Astrocyte of the cerebellum (primary cell): ENCODE data around the gene SAMD1.
A peak's percentile ranks its signal among the peaks of the same experiment; 100 is the strongest.
"Not testable (repeated sequence)": the region's sequence is repeated elsewhere in the genome, so short reads cannot be mapped to it uniquely, and the experiment has no call there.

Source experiments
- DNase-seq: peaks from one replicate; pipeline ENCODE4 v3.0.0-alpha.2; 2011; ENCODE audit warnings: low read depth
- H3K4me3 ChIP-seq: 2 replicates; pipeline ENCODE4 v1.5.1; 2011; ENCODE audit warnings: mild to moderate bottlenecking, low read depth, low read length, moderate library complexity
- in situ Hi-C: cut with HindIII; loops from 2 replicates; pipeline ENCODE4 v1.10.0; 2017; ENCODE audit warnings: low sequenced_read_pairs
- TF ChIP-seq, protein P1 (sequence below): IDR thresholded peaks from 2 replicates; pipeline ENCODE4 v1.5.1; 2012; ENCODE audit warnings: low read length, low read depth, moderate library complexity, mild to moderate bottlenecking; ENCODE audit errors: missing control alignments

SAMD1 gene

DNA sequence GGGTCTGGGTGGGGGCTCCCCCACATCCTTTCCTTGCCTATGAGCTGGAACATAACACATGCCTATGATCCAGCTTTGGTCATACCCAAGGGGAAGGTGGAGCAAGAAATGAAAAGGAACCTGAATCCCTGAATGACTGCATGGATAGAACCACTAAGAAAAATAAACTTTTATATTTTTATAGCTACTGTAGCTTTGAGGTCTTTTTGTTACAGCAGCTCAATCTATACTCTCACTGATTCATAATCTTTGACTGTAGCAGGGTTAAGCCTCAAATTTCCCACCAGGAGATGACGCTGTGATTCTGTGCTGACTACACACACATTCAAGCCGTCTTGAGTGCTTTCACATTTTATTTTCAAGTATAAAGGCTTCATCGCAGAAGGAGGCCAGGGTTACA is 37.5 kb downstream of the SAMD1 start:
- TF ChIP-seq, protein P1, sequence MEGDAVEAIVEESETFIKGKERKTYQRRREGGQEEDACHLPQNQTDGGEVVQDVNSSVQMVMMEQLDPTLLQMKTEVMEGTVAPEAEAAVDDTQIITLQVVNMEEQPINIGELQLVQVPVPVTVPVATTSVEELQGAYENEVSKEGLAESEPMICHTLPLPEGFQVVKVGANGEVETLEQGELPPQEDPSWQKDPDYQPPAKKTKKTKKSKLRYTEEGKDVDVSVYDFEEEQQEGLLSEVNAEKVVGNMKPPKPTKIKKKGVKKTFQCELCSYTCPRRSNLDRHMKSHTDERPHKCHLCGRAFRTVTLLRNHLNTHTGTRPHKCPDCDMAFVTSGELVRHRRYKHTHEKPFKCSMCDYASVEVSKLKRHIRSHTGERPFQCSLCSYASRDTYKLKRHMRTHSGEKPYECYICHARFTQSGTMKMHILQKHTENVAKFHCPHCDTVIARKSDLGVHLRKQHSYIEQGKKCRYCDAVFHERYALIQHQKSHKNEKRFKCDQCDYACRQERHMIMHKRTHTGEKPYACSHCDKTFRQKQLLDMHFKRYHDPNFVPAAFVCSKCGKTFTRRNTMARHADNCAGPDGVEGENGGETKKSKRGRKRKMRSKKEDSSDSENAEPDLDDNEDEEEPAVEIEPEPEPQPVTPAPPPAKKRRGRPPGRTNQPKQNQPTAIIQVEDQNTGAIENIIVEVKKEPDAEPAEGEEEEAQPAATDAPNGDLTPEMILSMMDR, result no peak
- no peak for DNase-seq
- in situ Hi-C loops, result no loop called here
- H3K4me3 ChIP-seq, result no peak overlapping the region

DNA sequence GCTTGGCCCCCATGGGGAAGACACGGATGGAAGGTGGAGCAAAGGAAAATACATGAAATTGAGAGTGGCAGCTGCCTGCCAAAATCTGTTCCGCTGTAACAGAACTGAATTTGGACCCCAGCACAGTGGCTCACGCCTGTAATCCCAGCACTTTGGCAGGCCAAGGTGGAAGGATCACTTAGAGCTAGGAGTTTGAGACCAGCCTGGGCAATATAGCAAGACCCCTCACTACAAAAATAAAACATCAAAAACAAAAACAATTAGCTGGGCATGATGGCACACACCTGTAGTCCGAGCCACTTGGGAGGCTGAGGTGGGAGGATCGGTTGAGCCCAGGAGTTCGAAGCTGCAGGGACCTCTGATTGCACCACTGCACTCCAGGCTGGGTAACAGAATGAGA is 38.1 kb downstream of the SAMD1 start:
- H3K4me3 ChIP-seq, result no peak overlapping the region
- in situ Hi-C loops, result no loop called here
- DNase-seq, result no peak
- TF ChIP-seq, protein P1, result no peak

DNA sequence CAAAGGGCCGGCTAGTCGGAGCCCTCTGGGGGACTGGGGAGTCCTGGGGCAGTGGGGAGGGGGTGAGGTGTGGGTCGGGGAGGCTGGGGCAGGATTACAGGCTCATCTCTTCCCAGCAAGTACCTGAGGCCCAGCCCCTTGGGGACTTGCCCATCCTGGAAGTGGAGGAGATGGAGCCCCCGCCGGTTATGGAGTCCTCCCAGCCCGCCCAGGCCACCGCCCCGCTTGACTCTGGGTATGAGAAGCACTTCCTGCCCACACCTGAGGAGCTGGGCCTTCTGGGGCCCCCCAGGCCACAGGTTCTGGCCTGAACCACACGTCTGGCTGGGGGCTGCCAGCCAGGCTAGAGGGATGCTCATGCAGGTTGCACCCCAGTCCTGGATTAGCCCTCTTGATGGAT is 38.6 kb downstream of the SAMD1 start:
- TF ChIP-seq, protein P1, result no peak
- DNase-seq, result no peak
- in situ Hi-C loops, result no loop called here

DNA sequence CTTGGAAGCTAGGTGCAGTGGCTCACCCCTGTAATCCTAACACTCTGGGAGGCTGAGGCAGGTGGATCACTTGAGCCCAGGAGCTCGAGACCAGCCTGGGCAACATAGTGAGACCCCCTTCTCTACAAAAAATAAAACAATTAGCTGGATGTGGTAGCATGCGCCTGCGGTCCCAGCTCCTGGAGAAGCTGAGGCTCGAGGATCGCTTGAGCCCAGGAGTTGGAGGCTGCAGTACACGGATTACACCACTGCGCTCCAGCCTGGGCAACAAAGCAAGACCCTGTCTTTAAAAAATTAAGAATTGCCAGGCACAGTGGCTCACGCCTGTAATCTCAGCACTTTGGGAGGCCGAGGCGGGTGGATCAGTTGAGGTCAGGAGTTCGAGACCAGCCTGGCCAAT is 39.6 kb downstream of the SAMD1 start:
- H3K4me3 ChIP-seq, DNase-seq, in situ Hi-C loops: not testable (repeated sequence)

More for the DNA sequence above, 38.6 kb downstream of the SAMD1 start:
- no peak overlapping the region for H3K4me3 ChIP-seq

DNA sequence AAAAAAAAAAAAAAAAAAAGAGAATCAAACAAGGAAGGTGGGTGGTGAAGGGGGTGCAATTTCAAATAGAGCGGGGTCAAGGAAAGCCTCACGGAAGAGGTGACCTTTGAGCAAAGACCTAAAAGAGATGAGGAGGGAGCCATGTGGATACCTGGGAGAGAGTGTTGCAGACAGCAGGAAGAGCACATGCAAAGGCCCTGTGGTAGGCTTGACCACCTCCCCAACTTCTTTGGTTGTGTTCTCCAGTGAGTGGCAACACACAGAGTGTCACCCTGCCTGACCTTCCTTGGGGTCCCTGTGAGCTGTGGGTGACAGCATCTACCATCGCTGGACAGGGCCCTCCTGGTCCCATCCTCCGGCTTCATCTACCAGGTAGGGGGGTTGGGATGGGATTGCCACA is 40.0 kb downstream of the SAMD1 start:
- TF ChIP-seq, protein P1, result no peak
- in situ Hi-C loops, result no loop called here
- no peak for DNase-seq
- H3K4me3 ChIP-seq, result no peak overlapping the region

DNA sequence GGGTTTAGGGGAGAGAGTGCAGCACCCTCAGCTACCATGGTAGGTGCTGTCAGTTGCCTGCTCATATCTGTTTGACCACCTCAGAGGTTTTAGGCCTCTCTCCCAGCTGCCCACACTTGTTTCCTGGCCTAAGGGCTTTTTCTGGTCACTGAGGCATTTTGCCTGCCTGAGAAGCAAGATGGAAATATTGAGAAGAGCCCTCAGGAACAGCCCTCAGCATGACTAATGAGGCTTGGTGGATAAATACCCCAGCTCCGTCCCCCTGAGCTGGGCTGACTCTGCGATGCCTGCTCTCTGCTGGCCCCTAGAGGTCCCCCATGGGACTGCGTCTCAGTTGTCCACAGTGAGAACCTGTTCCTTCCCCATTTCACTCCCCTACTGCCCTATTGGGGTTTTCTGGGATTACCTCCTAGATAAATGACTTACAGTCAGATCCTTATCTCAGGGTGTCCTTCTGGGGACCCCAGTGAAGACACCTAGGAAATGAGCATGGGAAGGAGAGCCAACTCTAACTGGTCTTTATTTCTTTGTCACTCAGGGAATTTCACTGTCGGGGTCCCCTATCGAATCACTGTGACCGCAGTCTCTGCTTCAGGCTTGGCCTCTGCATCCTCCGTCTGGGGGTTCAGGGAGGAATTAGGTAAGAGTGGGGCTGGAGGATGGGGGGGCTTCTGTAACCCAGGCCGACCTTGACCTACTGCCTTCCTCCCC is 42.0 kb downstream of the SAMD1 start:
- DNase-seq, result no peak
- TF ChIP-seq, protein P1, result peak; percentile 87
- no peak overlapping the region for H3K4me3 ChIP-seq
- in situ Hi-C loops, result no loop called here

DNA sequence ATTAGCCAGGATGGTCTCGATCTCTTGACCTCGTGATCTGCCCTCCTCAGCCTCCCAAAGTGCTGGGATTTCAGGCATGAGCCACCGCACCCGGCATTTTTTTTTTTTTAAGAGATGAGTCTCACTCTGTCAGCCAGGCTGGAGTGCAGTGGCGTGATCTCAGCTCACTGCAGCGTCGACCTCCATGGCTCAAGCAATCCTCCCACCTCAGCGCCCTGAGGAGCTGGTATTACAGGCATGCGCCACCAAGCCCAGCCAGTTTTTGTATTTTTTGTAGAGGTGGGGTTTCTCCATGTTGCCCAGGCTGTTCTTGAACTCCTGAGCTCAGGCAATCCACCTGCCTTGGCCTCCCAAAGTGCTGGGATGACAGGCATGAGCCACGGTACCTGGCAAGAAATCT is 42.7 kb downstream of the SAMD1 start:
- H3K4me3 ChIP-seq, in situ Hi-C loops, DNase-seq: not testable (repeated sequence)
